IMR-90 (cell line): ENCODE results near the gene DBH. TPM values are rescaled to one million over a fixed set of nuclear protein-coding genes. Genes with fewer than 3 reads are reported as not detected.

Experiments
- ATAC-seq: fragments of 200-7000 bp; cut with Tn5 transposase; 2 replicates; pipeline ENCODE4 v1.9.1; 2020; ENCODE audit warnings: low read depth, mild to moderate bottlenecking, moderate library complexity
- BruUV-seq: library from RNA; stranded (reverse); fragments of 400-500 nt; replicated peaks from 2 replicates; lab custom pipeline; 2021; lab: Mats Ljungman, UMichigan
- CTCF ChIA-PET: fragments of 300-600 bp; formaldehyde crosslinking; extraction: SDS; loops from one replicate; lab custom pipeline; 2021; ENCODE audit warnings: antibody characterized with exemption; lab: Yijun Ruan, JAX
- POLR2A ChIA-PET: fragments of 300-600 bp; sonication (Branson Sonifier 250); formaldehyde crosslinking; loops from one replicate; lab custom pipeline; 2022; ENCODE audit warnings: antibody characterized with exemption; ENCODE audit not compliant: unreplicated experiment; lab: Charles Lee
- DNase-seq: peaks from one replicate; pipeline ENCODE4 v3.0.0; 2013
- H2AFZ ChIP-seq: replicated peaks from 2 replicates; pipeline ENCODE3; 2013; ENCODE audit warnings: low read length, mild to moderate bottlenecking; ENCODE audit not compliant: poor library complexity
- H2AK5ac ChIP-seq: 2 replicates; pipeline ENCODE4 v1.6.1; 2013; ENCODE audit warnings: low read depth, low read length, inconsistent platforms
- H2AK9ac ChIP-seq: replicated peaks from 2 replicates; pipeline ENCODE3; 2013; ENCODE audit warnings: mild to moderate bottlenecking, low read depth, low read length, moderate library complexity; ENCODE audit not compliant: poor library complexity
- H2BK120ac ChIP-seq: 2 replicates; pipeline ENCODE4 v1.6.1; 2013; ENCODE audit warnings: low read depth, low read length, inconsistent platforms
- H2BK15ac ChIP-seq: 3 replicates; pipeline ENCODE4 v1.6.1; 2013; ENCODE audit warnings: low read depth, low read length, inconsistent platforms
- H2BK20ac ChIP-seq: 2 replicates; pipeline ENCODE4 v1.6.1; 2013; ENCODE audit warnings: low read depth, mild to moderate bottlenecking, inconsistent platforms, low read length, moderate library complexity
- H2BK5ac ChIP-seq: 2 replicates; pipeline ENCODE4 v1.6.1; 2013; ENCODE audit warnings: mild to moderate bottlenecking, low read depth, low read length, inconsistent platforms; ENCODE audit not compliant: poor library complexity, severe bottlenecking
- H3K14ac ChIP-seq: replicated peaks from 2 replicates; pipeline ENCODE4 v1.6.1; 2013; ENCODE audit warnings: low read depth, low read length, inconsistent platforms
- H3K18ac ChIP-seq: 2 replicates; pipeline ENCODE4 v1.6.1; 2013; ENCODE audit warnings: low read depth, low read length, control low read depth
- H3K23ac ChIP-seq: 2 replicates; pipeline ENCODE4 v1.6.1; 2013; ENCODE audit warnings: low read depth, low read length, inconsistent platforms
- H3K27ac ChIP-seq: 2 replicates; pipeline ENCODE4 v1.5.1; 2013; ENCODE audit warnings: mild to moderate bottlenecking, control low read depth, low read length; ENCODE audit not compliant: insufficient read depth
- H3K27me3 ChIP-seq: 2 replicates; pipeline ENCODE4 v1.6.1; 2013; ENCODE audit warnings: low read length; ENCODE audit not compliant: control insufficient read depth, insufficient read depth
- H3K36me3 ChIP-seq: 2 replicates; pipeline ENCODE4 v1.6.1; 2013; ENCODE audit warnings: low read length, mixed read lengths; ENCODE audit not compliant: control insufficient read depth, insufficient read depth
- H3K4ac ChIP-seq: 2 replicates; pipeline ENCODE4 v1.6.1; 2013; ENCODE audit warnings: low read depth, low read length, inconsistent platforms
- H3K4me1 ChIP-seq: 2 replicates; pipeline ENCODE4 v1.6.1; 2013; ENCODE audit warnings: low read length, mixed read lengths; ENCODE audit not compliant: control insufficient read depth, insufficient read depth
- H3K4me2 ChIP-seq: 2 replicates; pipeline ENCODE4 v1.6.1; 2013; ENCODE audit warnings: low read depth, mild to moderate bottlenecking, control low read depth, low read length, moderate library complexity
- H3K4me3 ChIP-seq: 2 replicates; pipeline ENCODE4 v1.5.1; 2013; ENCODE audit warnings: low read depth, mild to moderate bottlenecking, control low read depth, low read length, moderate library complexity; ENCODE audit not compliant: insufficient read depth
- H3K56ac ChIP-seq: 2 replicates; pipeline ENCODE4 v1.6.1; 2013; ENCODE audit warnings: low read length, inconsistent platforms; ENCODE audit not compliant: insufficient read depth; ENCODE audit errors: extremely low read depth
- H3K79me1 ChIP-seq, 2 experiments: 2 replicates each; pipeline ENCODE4 v1.6.1; 2013; ENCODE audit warnings: low read length in 2 of 2, inconsistent platforms in 1 of 2, low read depth in 1 of 2
- H3K9ac ChIP-seq: 2 replicates; pipeline ENCODE4 v1.6.1; 2013; ENCODE audit warnings: low read depth, low read length, control low read depth
- H3K9me1 ChIP-seq: 2 replicates; pipeline ENCODE4 v1.6.1; 2013; ENCODE audit warnings: low read length, inconsistent platforms; ENCODE audit not compliant: insufficient read depth
- H3K9me3 ChIP-seq: 2 replicates; pipeline ENCODE4 v1.6.1; 2013; ENCODE audit warnings: low read length; ENCODE audit not compliant: control insufficient read depth, insufficient read depth
- H4K20me1 ChIP-seq: 2 replicates; pipeline ENCODE4 v1.6.1; 2013; ENCODE audit warnings: low read length, inconsistent platforms; ENCODE audit not compliant: insufficient read depth
- H4K5ac ChIP-seq: 2 replicates; pipeline ENCODE4 v1.6.1; 2013; ENCODE audit warnings: mild to moderate bottlenecking, low read depth, low read length, control low read depth
- H4K8ac ChIP-seq, 2 experiments: 2 replicates each; pipeline ENCODE4 v1.6.1; 2013; ENCODE audit warnings: low read depth in 2 of 2, low read length in 2 of 2, control low read depth in 1 of 2, inconsistent platforms in 1 of 2
- H4K91ac ChIP-seq: 2 replicates; pipeline ENCODE4 v1.6.1; 2013; ENCODE audit warnings: low read depth, low read length, inconsistent platforms; ENCODE audit not compliant: insufficient read depth
- BHLHE40 ChIP-seq: fragments of 150-350 bp; IDR thresholded peaks from 2 replicates; pipeline ENCODE4 v1.6.1; 2016; ENCODE audit warnings: mild to moderate bottlenecking, low read depth, low read length
- CEBPB ChIP-seq: IDR thresholded peaks from 2 replicates; pipeline ENCODE4 v1.6.1; 2012; ENCODE audit warnings: low read depth, low read length, improper control_type of control experiment
- CHD1 ChIP-seq: IDR thresholded peaks from 2 replicates; pipeline ENCODE4 v1.6.1; 2012; ENCODE audit warnings: low read depth, low read length, improper control_type of control experiment
- CTCF ChIP-seq: conservative IDR thresholded peaks from 2 replicates; pipeline ENCODE4 v1.5.1; 2012; ENCODE audit warnings: mild to moderate bottlenecking, low read depth, low read length, improper control_type of control experiment
- ELK1 ChIP-seq: fragments of 150-350 bp; IDR thresholded peaks from 2 replicates; pipeline ENCODE4 v1.6.1; 2016; ENCODE audit warnings: low read depth, mild to moderate bottlenecking, low read length, moderate library complexity, borderline replicate concordance
- FOS ChIP-seq: fragments of 150-350 bp; IDR thresholded peaks from 2 replicates; pipeline ENCODE4 v1.6.1; 2016; ENCODE audit warnings: low read depth, low read length
- MAFK ChIP-seq: IDR thresholded peaks from 2 replicates; pipeline ENCODE4 v1.6.1; 2012; ENCODE audit warnings: low read depth, low read length, improper control_type of control experiment
- MAZ ChIP-seq: IDR thresholded peaks from 2 replicates; pipeline ENCODE4 v1.6.1; 2012; ENCODE audit warnings: low read depth, mild to moderate bottlenecking, low read length, improper control_type of control experiment, moderate library complexity, borderline replicate concordance
- MXI1 ChIP-seq: IDR thresholded peaks from 2 replicates; pipeline ENCODE4 v1.6.1; 2012; ENCODE audit warnings: low read depth, mild to moderate bottlenecking, low read length, moderate library complexity, borderline replicate concordance
- NFE2L2 ChIP-seq: fragments of 150-350 bp; IDR thresholded peaks from 2 replicates; pipeline ENCODE4 v1.6.1; 2016; ENCODE audit warnings: low read depth, mild to moderate bottlenecking, low read length
- POLR2A ChIP-seq: IDR thresholded peaks from 2 replicates; pipeline ENCODE4 v1.6.1; 2012; ENCODE audit warnings: mild to moderate bottlenecking, low read depth, low read length
- RAD21 ChIP-seq: IDR thresholded peaks from 2 replicates; pipeline ENCODE4 v1.6.1; 2012; ENCODE audit warnings: low read length, improper control_type of control experiment
- RCOR1 ChIP-seq: IDR thresholded peaks from 2 replicates; pipeline ENCODE4 v1.6.1; 2012; ENCODE audit warnings: mild to moderate bottlenecking, low read length, improper control_type of control experiment; ENCODE audit not compliant: insufficient replicate concordance
- RFX5 ChIP-seq: IDR thresholded peaks from 2 replicates; pipeline ENCODE4 v1.8.0; 2012; ENCODE audit warnings: low read depth, mild to moderate bottlenecking, low read length, moderate library complexity
- SMC3 ChIP-seq: fragments of 150-350 bp; IDR thresholded peaks from 2 replicates; pipeline ENCODE4 v1.6.1; 2016; ENCODE audit warnings: low read depth, mild to moderate bottlenecking, antibody characterized with exemption, low read length, moderate library complexity
- USF2 ChIP-seq: fragments of 150-350 bp; IDR thresholded peaks from 2 replicates; pipeline ENCODE4 v1.6.1; 2017; ENCODE audit warnings: mild to moderate bottlenecking, antibody characterized with exemption, low read length, low read depth
- WGBS, 2 experiments: methylation state at CpG; one replicate each; pipeline versions ENCODE4 v1.1.5 to v1.1.7; 2013; ENCODE audit warnings: missing lambda C conversion rate in 2 of 2; ENCODE audit not compliant: insufficient read length in 1 of 2; ENCODE audit errors: extremely low coverage in 2 of 2; 5-methylcytosine and 5-hydroxymethylcytosine counted together
- dilution Hi-C: fragments of 300-500 bp; cut with HindIII; formaldehyde crosslinking; loops from one replicate; pipeline ENCODE4 v1.14.3; 2018; ENCODE audit warnings: low sequenced_read_pairs; ENCODE audit not compliant: unreplicated experiment
- in situ Hi-C: fragments of 300-500 bp; cut with MboI; formaldehyde crosslinking; loops from 3 replicates; pipeline ENCODE4 v1.14.3; 2019; ENCODE audit warnings: low sequenced_read_pairs, inconsistent platforms, mixed read lengths
- intact Hi-C: fragments of 100-400 bp; cut with micrococcal nuclease; formaldehyde crosslinking; loops from 2 replicates; pipeline ENCODE4 v1.10.0; 2022
- polyA plus RNA-seq, 3 experiments: library from polyadenylated mRNA; depleted of rRNA; stranded (reverse); fragments of >200 nt; gene quantifications; 2 replicates each; pipeline ENCODE4 v1.2.3, GENCODE V29; 2012; ENCODE audit warnings: low replicate concordance in 1 of 3
- total RNA-seq: library from RNA; depleted of rRNA; stranded (reverse); fragments of >200 nt; gene quantifications from 2 replicates; pipeline ENCODE4 v1.2.3, GENCODE V29; 2012

Gene DBH
- total and polyA plus RNA-seq, 2 of the 4 experiments (the other 2 are of a cell fraction), result not detected

GRCh38 chr9:133633681-133634080 lies 2.5 kb upstream of the DBH start:
- Histone ChIP-seq H2BK5ac (no peak overlapping the region), H3K4ac (no peak overlapping the region), H2BK120ac (no peak overlapping the region), H3K9ac (no peak overlapping the region), H3K79me1 (no peaks in the 10 kb centered on the region), H2AK9ac (no peak overlapping the region), H3K36me3 (no peaks in the 10 kb centered on the region), H3K27me3 (peaks cover 62% of the 10 kb centered on the region), H2BK15ac (no peak overlapping the region), H3K4me3 (no peak overlapping the region), H4K8ac (no peak overlapping the region), H3K4me1 (no peaks in the 10 kb centered on the region), H3K18ac (no peak overlapping the region), H3K4me2 (no peak overlapping the region), H4K5ac (no peak overlapping the region), H2BK20ac (no peak overlapping the region), H4K91ac (no peak overlapping the region), H3K56ac (no peak overlapping the region), H3K23ac (no peak overlapping the region), H2AK5ac (no peak overlapping the region), H3K27ac (no peak overlapping the region), H3K9me3 (no peaks in the 10 kb centered on the region), H3K9me1 (no peaks in the 10 kb centered on the region), H3K14ac (no peak overlapping the region), H4K20me1 (no peaks in the 10 kb centered on the region), H2AFZ (no peak overlapping the region)
- dilution Hi-C loops (no loop called here), in situ Hi-C loops (no loop called here), intact Hi-C loops (no loop called here)
- ATAC-seq (no peak), DNase-seq (no peak)
- TF ChIP-seq RCOR1, result no peak
- TF ChIP-seq FOS, result no peak
- TF ChIP-seq SMC3, result no peak
- no peak for TF ChIP-seq BHLHE40
- no peak for TF ChIP-seq MXI1
- no peak for TF ChIP-seq RFX5
- no peak for TF ChIP-seq USF2
- no peak for TF ChIP-seq CHD1
- TF ChIP-seq RAD21, result no peak
- no peak for TF ChIP-seq ELK1
- TF ChIP-seq NFE2L2, result no peak
- no peak for TF ChIP-seq MAFK
- no peak for TF ChIP-seq MAZ
- no peak for TF ChIP-seq CTCF
- TF ChIP-seq POLR2A, result no peak
- no peak for TF ChIP-seq CEBPB
- no TSS peak for BruUV-seq
- ChIA-PET CTCF (no interaction called here), POLR2A (no interaction called here)
- WGBS, 2 experiments, result no CpG with 5 or more reads among the region's 8 CpGs
